HepG2 (cell line): ENCODE data around the gene FBXW8. TPM values are rescaled to one million over a fixed set of nuclear protein-coding genes. Genes with fewer than 3 reads are reported as not detected.

Source experiments
- AKAP8 ChIP-seq: sonication (generic); formaldehyde crosslinking; IDR thresholded peaks from 2 replicates; pipeline ENCODE4 v1.5.1; 2020; ENCODE audit warnings: mild to moderate bottlenecking, missing genetic modification reagents
- CBX5 ChIP-seq: sonication (generic); formaldehyde crosslinking; IDR thresholded peaks from 2 replicates; pipeline ENCODE4 v1.4.0; 2020; ENCODE audit warnings: missing genetic modification reagents, borderline replicate concordance
- CHD2 ChIP-seq: IDR thresholded peaks from 2 replicates; pipeline ENCODE4 v1.6.1; 2011; ENCODE audit warnings: low read depth, low read length, improper control_type of control experiment
- FIP1L1 ChIP-seq: fragments of 200-400 bp; formaldehyde crosslinking; IDR thresholded peaks from 2 replicates; pipeline ENCODE4 v1.6.1; 2018; ENCODE audit warnings: low read depth, mild to moderate bottlenecking, low read length, moderate library complexity, borderline replicate concordance; ENCODE audit not compliant: insufficient read depth
- GATA4 ChIP-seq: sonication (generic); IDR thresholded peaks from 2 replicates; pipeline ENCODE4 v1.6.1; 2016; ENCODE audit warnings: antibody characterized with exemption, low read depth, borderline replicate concordance
- GFI1 ChIP-seq: sonication (generic); formaldehyde crosslinking; IDR thresholded peaks from 2 replicates; pipeline ENCODE4 v1.5.0; 2020; ENCODE audit warnings: missing genetic modification reagents, mild to moderate bottlenecking, borderline replicate concordance
- HES4 ChIP-seq: sonication (generic); formaldehyde crosslinking; IDR thresholded peaks from 2 replicates; pipeline ENCODE4 v1.9.0; 2021; ENCODE audit warnings: mild to moderate bottlenecking, missing genetic modification reagents, borderline replicate concordance
- HOXA9 ChIP-seq: sonication (generic); formaldehyde crosslinking; IDR thresholded peaks from 2 replicates; pipeline ENCODE4 v1.8.1; 2022; ENCODE audit warnings: missing genetic modification reagents, mild to moderate bottlenecking, moderate library complexity, borderline replicate concordance
- MLX ChIP-seq: IDR thresholded peaks from 2 replicates; pipeline ENCODE4 v1.6.1; 2016
- MNT ChIP-seq: fragments of 450-650 bp; IDR thresholded peaks from 2 replicates; pipeline ENCODE4 v1.6.1; 2016
- NPAS2 ChIP-seq: sonication (generic); formaldehyde crosslinking; IDR thresholded peaks from 2 replicates; pipeline ENCODE4 v1.8.0; 2022; ENCODE audit warnings: mild to moderate bottlenecking, missing genetic modification reagents, borderline replicate concordance
- PAF1 ChIP-seq: IDR thresholded peaks from 2 replicates; pipeline ENCODE4 v1.6.1; 2016; ENCODE audit warnings: missing genetic modification reagents, missing compliant biosample characterization
- RBFOX2 ChIP-seq: fragments of 200-400 bp; formaldehyde crosslinking; IDR thresholded peaks from 2 replicates; pipeline ENCODE4 v1.6.1; 2017; ENCODE audit warnings: low read depth, mild to moderate bottlenecking, low read length
- RORA ChIP-seq: sonication (generic); formaldehyde crosslinking; IDR thresholded peaks from 2 replicates; pipeline ENCODE4 v1.5.0; 2020; ENCODE audit warnings: mild to moderate bottlenecking, missing genetic modification reagents, moderate library complexity
- THAP7 ChIP-seq: sonication (generic); formaldehyde crosslinking; IDR thresholded peaks from 2 replicates; pipeline ENCODE4 v1.8.1; 2023; ENCODE audit warnings: mild to moderate bottlenecking, missing genetic modification reagents
- ZBTB46 ChIP-seq: sonication (generic); formaldehyde crosslinking; IDR thresholded peaks from 2 replicates; pipeline ENCODE4 v1.4.0; 2020; ENCODE audit warnings: mild to moderate bottlenecking, missing genetic modification reagents, borderline replicate concordance
- ZNF230 ChIP-seq: sonication (generic); formaldehyde crosslinking; IDR thresholded peaks from 2 replicates; pipeline ENCODE4 v1.4.0; 2020; ENCODE audit warnings: mild to moderate bottlenecking, missing genetic modification reagents
- ZNF512B ChIP-seq: sonication (generic); formaldehyde crosslinking; IDR thresholded peaks from 2 replicates; pipeline ENCODE4 v1.5.1; 2020; ENCODE audit warnings: missing genetic modification reagents, mild to moderate bottlenecking, borderline replicate concordance
- ZNF713 ChIP-seq: sonication (generic); formaldehyde crosslinking; IDR thresholded peaks from 2 replicates; pipeline ENCODE4 v1.4.0; 2020; ENCODE audit warnings: mild to moderate bottlenecking, missing genetic modification reagents
- ZNF749 ChIP-seq: sonication (generic); formaldehyde crosslinking; IDR thresholded peaks from 2 replicates; pipeline ENCODE4 v1.8.0; 2022; ENCODE audit warnings: mild to moderate bottlenecking, missing genetic modification reagents, moderate library complexity, borderline replicate concordance
- ZNF782 ChIP-seq: sonication (generic); formaldehyde crosslinking; IDR thresholded peaks from 2 replicates; pipeline ENCODE4 v1.4.0; 2020; ENCODE audit warnings: missing genetic modification reagents, mild to moderate bottlenecking, borderline replicate concordance
- ZNF841 ChIP-seq: sonication (generic); formaldehyde crosslinking; IDR thresholded peaks from 2 replicates; pipeline ENCODE4 v1.8.1; 2023; ENCODE audit warnings: missing genetic modification reagents, borderline replicate concordance
- polyA plus RNA-seq, 8 experiments: library from polyadenylated mRNA; depleted of rRNA in 3 of 8; stranded (reverse) in 7 of 8; unstranded in 1 of 8; fragments of >200 nt; fragmentation: Illumina TruSeq in 4 of 8; extraction: Trizol in 4 of 8; gene quantifications; 2 replicates each; pipeline versions ENCODE4 v1.2.1 to v1.2.3, GENCODE V29; 2011 to 2016; ENCODE audit warnings: low read depth in 4 of 8, missing spikeins in 1 of 8, mixed read lengths in 1 of 8; ENCODE audit not compliant: insufficient read depth in 1 of 8
- total RNA-seq, 5 experiments: library from RNA; depleted of rRNA; stranded (reverse); fragments of >200 nt; fragmentation: Illumina TruSeq; extraction: Trizol; gene quantifications; 2 replicates each; pipeline ENCODE4 v1.2.3, GENCODE V29; 2016; ENCODE audit warnings: low read depth in 1 of 5

The FBXW8 gene
- total and polyA plus RNA-seq, 2 of the 13 experiments (the other 11 are each of a cell fraction or from before 2014, with no cell fraction given) = 5.1 to 5.9 TPM

GRCh38 chr12:117047810-117048584 lies 137.2 kb downstream of the FBXW8 start (continued):
- no peak; the same call in 1 of the 2 replicates for TF ChIP-seq ZBTB46 (CRISPR knock-in tag)
- TF ChIP-seq RBFOX2 = no peak
- TF ChIP-seq THAP7 = no peak
- TF ChIP-seq PAF1 (CRISPR knock-in tag) = no peak
- TF ChIP-seq MNT = no peak
- TF ChIP-seq FIP1L1 = no peak
- no peak for TF ChIP-seq HES4 (CRISPR knock-in tag)
- no peak for TF ChIP-seq ZNF230 (CRISPR knock-in tag)
- no peak for TF ChIP-seq HOXA9
- no peak for TF ChIP-seq CHD2
- 0 out of 2 replicates have a peak, but pooled peaks have one; percentile 43 for TF ChIP-seq MLX (CRISPR knock-in tag)
- TF ChIP-seq ZNF749 = no peak
- peak; percentile 93; the same call in 1 of the 2 replicates for TF ChIP-seq AKAP8 (CRISPR knock-in tag)
- no peak for TF ChIP-seq CBX5 (CRISPR knock-in tag)
- TF ChIP-seq GATA4 = no peak
- peak; percentile 24; the same call in 1 of the 2 replicates for TF ChIP-seq ZNF512B (CRISPR knock-in tag)
- no peak for TF ChIP-seq ZNF841 (CRISPR knock-in tag)
- TF ChIP-seq ZNF782 (CRISPR knock-in tag) = no peak
- TF ChIP-seq NPAS2 (CRISPR knock-in tag) = no peak
- TF ChIP-seq ZNF713 (CRISPR knock-in tag) = no peak
- peak; percentile 91 for TF ChIP-seq GFI1 (CRISPR knock-in tag)
- TF ChIP-seq RORA (CRISPR knock-in tag) = no peak
